HG02623 (cell line): Measurements from ENCODE around the gene HOXA6.

Experiments
- ATAC-seq: cut with Tn5 transposase; IDR thresholded peaks from one replicate; pipeline ENCODE4 v1.9.1; 2021; ENCODE audit warnings: moderate library complexity; ENCODE audit not compliant: unreplicated experiment

The HOXA6 gene

DNA sequence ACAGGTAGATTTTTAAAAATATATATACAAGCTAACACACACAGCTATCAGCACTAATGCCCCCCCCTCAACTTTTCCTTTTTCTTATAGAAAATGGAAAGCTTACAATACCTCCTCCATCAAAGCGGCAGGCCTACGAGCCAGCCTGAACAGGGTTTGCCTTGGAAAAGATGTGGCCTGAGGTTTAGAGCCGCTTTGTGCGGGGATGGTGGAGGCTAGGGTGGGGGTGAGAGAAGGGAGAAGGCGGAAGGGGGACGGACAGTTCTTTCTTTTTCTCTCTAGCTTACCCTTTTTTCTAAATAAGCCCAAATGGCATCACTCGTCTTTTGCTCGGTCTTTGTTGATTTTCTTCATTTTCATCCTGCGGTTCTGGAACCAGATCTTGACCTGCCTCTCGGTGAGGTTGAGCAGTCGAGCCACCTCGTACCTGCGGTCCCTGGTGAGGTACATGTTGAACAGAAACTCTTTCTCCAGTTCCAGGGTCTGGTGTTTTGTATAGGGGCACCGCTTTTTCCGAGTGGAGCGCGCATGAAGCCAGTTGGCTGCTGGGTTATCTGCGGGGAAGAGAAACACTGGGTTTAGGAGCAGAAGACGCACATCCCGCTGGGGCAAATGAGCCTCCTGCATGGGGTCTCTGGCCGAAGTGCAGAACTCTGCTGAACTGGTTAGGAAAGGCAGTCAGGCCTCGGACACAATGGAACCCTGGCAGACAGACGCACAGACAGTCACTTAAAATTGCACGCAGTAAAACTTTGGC is 15.9 kb upstream of the HOXA6 start:
- no peak for ATAC-seq

DNA sequence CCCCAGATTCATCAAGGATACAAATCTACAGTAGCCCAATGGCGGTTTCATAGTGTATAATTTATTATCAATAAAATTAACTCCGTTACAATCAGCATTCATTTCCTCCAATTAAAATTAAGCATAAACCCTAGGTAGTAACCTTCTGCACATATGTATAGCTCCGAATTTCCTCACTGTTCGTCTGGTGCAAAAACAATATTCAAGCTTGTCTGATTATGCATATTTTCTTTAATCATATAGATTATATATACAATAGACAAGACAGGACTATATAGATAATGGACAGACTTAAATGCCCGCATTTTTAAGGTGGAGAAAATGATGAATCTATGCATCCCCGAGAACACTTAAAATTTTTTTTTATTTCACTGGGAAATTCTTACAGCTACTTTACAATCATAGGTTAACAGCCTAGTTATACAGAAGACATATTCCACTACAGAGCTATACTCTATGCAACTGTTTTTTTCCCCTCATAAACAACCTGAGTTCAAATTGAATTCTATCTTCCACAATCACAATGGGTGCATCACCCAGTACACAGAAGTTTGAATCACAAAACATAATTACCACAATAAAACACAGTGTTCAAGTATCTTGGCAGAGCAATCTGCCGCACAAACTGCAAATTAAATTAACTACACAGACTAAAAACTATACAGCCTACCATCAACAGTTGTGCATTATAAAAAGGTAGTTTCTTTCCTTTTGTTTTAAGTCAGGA is 15.2 kb upstream of the HOXA6 start:
- no peak for ATAC-seq

DNA sequence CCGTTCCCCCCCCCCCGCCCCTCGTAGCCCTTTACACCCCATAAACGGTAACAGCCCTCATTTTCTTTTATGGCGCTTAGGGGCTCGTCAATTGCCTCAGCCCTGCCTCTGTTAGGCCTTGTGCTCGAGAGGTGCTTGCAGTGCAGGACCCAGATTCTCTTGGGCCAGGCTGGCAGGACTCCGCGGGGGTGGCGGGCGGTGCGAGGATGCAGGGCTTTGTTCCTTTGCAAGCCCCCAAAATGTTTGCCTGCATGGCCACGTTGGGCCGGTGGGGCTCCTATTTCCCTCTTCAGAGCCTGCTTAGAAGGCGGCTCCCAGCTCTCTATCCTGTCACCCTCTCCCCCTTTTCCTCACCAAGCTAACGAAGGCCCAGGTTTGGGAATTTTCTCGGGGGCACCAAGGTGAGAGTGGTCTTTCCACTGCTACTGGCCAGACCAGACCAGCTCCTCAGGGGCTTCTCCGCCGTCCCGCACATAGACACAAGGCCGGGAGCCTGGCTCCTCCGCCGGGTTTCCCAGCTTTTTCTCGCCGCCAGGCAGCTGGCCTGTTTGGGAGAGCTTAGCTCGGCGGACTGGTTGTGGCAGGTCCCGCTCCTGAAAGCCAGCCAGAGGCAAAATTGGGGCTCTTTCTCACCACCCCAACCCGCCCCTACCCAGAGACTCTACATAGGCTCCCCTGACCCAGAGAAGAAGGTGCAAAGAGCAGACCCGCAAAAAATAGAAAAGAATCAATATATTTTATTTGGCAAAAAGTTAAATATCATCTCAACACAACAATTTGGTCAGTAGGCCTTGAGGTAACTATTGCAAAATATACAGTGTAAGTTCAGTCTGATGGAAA is 14.4 kb upstream of the HOXA6 start:
- no peak for ATAC-seq

DNA sequence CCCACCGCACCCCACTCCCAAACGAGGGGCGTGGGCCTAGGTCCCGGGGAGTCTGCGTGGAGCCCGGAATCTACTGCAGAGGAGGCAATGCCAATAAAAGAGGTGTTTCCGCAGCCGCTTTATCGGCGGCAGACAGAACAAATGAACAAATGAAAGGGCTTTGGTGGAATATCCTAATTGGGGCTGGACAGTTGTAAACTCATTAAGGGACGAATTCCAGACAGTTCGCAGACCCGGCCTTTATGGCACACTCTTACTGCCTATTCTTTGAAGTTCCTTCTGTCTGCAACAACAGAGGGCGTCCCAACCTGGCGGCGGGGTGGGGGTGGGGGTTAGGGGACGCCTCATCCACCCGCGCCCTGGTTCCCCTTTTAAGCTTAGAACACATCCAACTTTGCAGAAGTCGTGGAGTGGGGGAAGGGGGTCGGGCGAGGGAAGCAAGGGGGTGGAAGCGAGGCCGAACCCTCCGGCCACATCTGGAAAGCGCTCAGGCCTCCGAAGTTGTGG is 13.7 kb upstream of the HOXA6 start:
- ATAC-seq: no peak

DNA sequence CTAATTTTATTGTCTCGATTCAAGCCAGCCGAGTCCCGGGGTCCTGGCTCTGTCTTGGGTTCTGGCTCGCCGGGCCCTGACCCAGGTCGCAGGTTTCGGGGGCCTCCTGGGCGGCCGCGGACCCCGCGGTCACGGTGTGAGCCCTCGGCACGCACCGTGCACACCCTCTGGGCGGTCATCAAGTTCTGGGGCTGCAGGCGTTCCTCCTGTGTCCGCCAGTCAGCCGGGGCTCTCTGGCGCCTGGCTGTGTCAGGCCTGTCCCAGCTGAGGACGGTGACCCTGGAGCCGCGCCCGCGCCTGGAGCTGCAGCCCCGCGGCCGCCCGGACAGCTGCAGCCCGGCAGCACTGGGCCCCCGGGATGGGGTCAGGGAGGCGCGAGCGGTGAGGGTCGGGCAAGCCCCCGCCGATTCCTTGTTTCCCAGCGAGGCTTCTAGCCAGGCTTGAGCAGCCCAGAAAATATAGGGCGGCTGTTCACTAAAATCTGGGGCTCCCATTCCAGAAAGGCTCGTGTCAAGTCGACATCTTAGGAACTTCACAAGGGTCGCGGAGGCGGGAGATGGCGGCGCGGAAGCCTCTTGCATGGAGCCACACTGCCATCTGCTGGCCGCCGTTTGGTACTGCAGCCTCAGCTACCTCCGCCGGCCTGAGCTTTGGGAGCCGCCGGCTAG is 13.1 kb upstream of the HOXA6 start:
- peak; percentile 49 for ATAC-seq

DNA sequence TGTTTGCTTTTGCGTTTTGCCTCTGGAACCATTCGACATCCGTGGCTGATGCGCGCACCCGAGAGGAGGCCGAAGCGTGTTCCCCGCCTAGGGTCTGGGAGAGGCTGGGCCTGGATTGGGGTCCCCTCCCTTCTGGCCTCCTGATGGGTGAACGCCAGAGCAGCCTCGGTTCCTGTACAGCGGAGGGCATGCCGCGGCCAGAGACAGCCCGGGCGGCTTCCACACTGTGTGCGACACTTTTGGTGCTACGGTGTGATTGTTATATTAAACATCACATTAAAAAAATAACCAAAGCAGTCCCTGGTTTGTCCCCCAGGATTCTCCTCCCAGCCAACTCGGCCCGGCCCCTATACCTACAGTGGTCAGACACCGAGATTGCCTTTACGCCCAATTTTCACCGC is 12.6 kb upstream of the HOXA6 start:
- ATAC-seq: no peak

DNA sequence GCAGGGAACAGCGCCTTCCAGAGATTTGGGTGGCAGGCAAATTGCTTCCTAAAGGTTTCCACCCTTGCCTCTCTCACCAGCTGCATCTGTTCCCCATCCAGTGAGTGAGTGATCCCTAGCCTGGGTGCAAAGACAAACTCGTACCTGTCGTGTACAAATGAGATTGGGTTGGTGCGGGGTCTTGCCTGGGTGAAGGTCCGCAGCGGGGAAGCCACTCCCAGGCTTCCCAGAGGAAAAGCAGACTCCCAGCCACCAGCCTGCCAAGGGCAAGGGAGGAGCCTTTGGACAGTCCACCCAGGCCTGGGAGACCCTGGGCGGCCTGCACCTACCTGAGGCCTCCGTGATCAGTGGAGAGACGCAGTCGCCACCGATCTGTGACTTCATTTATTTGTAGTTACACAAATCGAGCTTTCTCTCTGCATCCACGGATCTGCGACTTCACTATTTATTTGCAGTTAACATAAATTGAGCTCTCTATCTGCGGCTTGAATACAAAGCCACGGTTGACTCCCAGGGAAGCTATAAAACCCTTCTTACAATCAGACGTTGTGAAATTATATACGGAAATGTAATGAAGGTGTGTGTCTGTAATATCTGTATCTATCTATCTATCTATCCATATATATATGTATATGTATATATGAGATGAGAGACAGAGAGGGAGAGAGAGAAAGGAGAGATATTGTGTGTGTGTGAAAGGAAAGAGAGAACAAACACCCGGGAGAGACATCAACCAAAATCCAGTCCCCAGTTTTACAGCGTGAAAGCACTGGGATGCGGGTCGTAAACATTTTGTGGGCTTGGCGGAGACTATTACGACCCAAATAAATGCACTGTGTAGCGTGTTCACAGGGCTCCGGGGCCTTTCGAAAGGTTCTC is 11.9 kb upstream of the HOXA6 start:
- ATAC-seq: no peak

DNA sequence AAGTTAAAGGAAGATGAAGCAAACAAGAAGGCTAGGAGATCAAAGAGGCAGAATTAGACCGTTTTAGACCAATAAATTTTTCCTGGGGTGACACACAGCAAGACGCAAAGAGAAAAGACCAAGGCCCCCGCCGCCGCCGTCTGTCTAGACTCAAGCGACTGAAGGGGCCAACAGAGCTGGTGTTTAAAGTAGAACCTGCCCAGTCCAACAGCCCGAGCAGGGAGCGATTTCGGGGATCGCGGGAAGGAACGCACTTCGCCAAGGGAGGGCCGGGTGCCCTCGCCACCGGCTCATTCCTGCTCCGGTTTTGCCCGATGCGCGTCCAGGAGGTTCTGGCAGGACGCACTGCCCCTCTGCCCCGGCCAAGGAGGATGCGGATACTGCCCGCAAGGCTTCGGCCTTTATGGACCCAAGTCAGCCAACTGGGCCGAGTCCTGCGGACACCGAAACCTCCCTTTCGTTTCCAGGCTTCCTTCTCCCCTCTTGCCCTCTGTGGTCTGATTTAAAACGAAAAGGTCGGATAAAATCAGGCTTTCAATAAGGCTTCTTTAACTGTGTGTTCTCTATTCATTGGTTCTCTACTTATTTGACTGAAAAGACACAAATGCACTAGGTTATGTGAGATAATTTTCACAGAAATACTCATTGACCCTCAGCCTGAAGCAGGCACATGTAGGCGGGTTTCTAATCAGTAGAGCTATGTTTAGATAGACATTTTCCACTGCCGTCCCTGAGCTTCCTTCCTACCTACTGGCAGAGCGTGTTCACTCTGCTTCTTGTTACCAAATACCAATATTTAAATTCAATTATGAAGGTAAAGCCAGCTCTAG is 11.1 kb upstream of the HOXA6 start:
- no peak for ATAC-seq

DNA sequence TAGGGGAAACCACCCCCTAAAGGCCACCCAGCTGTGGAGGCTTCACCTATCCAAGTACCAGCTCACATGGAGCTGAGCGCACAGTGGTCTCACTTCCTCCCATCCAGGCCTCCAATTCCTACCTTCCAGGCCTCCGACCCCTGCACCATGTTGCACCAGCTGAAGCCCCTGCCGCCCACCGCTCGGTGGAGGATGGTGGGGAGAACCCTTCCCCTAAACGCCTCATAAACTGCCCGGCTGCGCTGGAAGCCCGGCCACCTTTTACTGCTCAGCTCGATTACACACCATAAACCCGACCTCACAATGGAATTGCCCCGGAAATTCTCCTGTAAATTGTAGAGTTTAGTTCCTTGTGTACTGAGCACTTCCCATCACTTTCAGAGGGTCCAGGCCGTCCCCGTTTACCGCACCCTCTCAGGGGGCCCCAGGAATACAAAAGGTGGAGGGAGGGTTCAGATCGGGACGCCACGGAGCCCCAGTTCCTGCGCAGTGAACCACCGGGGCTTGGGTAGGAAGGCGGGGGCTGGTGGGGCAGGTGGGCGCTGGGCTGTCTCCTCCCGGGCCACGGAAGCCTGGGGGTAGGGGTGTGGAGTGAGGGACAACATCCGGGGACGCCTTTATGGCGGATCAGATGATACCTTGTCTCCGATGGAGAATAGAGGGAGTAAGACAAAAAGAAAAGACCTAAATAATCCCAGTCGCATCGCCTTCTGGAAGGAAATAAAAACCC is 10.3 kb upstream of the HOXA6 start:
- ATAC-seq: no peak

DNA sequence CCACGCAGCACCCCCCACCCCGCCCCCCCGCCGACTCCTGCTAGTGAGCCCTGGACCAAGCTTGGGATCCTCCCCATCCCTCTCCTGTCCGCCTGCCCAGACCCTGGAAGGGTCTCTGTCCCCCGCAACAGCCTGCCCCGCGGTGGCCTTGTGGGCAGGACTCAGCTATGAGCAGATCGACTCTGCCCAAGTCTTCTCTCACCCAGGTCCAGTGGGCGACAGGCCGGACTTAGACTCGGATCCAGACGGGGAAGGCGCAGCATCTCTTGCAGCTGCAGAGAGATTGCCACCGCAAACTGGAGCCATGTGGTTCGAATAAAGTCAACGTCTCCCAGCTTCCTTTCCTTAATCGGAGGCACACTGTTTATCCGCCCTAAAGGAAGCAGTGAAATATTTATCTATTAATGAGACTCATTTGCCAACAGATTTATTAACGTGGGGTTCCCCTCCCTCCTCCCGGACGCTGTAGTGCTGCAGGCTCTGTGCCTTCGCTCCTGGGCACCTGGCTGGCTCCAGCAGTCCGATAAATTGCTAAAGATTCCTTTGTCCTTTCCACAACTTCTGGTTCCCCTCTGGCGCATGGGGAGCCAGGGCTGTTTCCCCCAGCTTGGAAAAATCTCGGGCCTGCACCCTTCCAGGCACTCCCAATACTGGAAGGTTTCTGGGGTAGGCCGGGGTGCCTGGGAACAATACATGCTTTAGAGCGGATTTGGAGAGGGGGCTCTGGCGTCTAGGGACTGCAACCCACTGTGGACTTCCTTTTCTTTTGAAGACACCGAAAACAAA is 9.5 kb upstream of the HOXA6 start:
- ATAC-seq: no peak

DNA sequence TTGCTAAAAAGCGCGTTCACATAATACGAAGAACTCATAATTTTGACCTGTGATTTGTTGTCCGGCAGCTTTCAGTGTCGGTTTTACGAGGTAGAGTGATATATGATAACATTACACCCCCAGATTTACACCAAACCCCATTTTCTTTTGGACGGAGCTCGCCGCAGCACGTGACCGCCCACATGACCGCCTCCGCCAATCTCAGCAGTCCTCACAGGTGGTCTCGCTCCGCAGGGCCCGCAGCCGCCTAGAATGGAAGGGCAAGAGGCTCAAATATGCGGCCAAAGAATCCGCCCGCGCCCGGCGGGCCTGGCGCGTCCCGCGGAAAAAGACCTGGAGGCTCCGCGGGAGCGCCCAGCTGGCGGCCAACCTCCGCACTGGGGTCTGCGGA is 8.9 kb upstream of the HOXA6 start, which contains the start of gene HOXA7:
HOXA7 (minus strand) TSS at position 168 of the 391 bp plus-strand sequence; CDS start at position 38, 130 bp downstream.
- ATAC-seq: no peak

DNA sequence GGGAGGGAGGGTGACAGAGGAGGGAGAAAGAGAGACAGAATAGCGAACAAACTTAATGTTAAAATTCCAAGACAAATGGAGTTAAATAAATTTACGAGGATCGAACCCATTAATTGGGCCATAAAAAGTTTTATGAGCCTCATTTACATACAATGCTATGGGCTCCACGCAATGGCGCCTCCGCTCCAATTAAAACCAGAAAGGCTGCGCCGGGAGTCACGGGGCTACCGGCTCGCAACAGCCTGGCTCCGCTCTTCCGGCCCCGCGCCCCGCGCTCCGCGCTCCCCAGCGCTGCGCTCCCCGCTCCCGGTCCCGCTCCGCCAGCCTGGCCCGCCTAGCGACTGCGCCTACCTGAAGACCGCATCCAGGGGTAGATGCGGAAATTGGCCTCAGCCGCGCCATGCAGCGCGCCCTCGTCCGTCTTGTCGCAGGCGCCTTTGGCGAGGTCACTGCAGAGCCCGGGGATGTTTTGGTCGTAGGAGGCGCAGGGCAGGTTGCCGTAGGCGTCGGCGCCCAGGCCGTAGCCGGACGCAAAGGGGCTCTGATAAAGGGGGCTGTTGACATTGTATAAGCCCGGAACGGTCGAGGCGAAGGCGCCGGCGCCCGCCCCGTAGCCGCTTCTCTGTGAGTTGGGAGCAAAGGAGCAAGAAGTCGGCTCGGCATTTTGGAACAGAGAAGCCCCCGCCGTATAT is 8.4 kb upstream of the HOXA6 start:
- no peak for ATAC-seq

DNA sequence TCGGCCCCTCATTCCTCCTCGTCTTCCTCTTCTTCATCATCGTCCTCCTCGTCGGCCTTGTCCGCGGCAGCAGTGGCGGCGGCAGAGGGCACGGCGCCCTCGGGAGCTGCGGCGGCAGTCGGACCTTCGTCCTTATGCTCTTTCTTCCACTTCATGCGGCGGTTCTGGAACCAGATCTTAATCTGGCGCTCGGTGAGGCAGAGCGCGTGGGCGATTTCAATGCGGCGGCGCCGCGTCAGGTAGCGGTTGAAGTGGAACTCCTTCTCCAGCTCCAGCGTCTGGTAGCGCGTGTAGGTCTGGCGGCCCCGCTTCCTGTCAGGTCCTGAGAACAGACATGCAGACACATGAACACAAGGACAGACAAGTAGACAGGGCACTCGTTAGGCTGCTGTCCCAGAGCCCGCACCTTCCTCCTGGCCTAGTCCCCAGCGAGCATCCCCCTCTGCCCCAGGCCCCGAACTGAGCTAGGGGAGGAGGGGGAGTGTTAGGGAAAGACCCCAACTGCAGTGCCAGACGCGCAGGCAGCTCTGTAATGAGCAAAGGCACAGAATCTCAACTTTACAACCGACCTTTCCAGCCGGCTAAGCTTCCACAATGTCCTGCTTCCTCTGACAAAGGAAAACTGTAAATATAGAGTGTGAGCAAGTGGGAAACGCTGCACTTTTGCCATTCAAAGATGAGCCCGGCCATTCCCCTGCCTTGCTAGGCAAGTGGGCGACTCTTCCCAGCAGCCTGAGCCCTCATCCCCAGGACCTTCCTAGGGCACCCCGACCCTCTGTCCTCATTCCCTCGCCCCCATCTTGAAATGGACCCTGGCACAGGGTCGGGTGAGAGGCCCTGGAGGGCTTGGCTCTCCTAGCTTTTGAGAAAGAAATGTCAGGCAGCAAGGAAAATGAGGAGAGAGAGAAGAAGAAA is 7.6 kb upstream of the HOXA6 start:
- ATAC-seq: no peak

DNA sequence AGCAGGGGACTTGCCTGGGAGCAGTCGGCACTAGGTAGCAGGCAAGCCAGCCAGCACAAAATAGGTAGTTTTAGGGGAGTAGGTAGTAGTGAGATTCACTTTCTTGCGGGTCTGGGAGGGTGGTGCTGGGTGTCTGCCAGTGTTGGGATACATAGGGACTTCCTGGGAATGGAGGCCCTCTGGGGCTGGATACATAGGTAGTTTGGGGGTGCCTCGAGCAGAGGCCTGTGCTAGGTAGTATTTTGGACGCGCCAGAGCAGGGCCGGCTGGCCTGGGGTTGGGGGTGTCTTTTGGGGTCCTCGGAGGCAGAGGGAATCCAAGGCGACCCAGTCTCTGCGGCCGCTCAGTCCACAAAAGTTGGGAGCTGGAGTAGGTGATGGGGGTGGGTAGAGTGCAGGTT is 6.8 kb upstream of the HOXA6 start:
- no peak for ATAC-seq

DNA sequence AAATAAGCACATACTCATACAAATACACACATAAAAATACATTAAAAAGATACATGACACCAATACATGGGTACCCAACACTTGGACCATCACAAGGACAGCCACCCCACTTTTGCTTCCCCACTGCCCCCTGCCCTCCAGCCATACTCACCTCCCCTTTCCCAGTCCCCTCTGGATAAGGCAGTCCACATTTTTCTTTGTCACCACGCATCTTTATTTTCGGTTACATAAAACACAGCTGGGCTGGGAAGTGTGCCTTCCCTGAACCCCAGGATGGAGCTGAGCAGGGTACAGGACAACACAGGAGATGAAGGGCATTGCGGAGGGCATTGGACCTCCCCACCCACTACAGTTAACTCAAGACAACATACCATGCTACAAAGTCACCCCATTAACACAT is 6.0 kb upstream of the HOXA6 start:
- ATAC-seq: no peak
